ENCODE data around the gene RESP18.
"Not testable (repeated sequence)": the region's sequence is repeated elsewhere in the genome, so short reads cannot be mapped to it uniquely, and the experiment has no call there.

The RESP18 gene

DNA sequence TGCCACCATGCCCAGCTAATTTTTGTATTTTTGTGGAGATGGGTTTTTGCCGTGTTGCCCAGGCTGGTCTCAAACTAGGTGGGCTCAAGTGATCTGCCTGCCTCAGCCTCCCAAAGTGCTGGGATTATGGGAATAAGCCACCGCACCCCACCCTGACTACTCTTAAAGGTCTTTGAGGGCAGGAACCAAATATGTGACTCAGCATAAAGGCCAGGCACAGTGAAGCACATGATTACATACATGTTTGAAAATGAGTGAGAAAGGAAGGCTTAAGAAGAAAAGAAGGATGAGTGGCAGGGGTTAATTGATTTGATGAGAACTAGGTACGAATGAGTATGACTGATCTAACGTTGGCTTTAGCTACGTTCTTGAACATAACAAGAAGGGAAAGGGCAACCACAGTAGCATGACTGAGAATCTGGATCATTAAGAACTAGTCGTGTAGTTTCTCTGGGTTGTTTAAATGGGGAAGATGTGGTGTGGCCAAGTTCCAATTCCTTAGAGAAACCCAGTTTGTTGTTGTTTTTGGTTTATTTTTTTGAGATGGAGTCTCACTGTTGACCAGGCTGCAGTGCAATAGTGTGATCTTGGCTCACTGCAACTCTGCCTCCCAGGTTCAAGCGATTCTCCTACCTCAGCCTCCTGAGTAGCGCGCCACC lies 6.8 kb downstream of the RESP18 start:
- no peak overlapping the region for H3K4me3 ChIP-seq (ENCODE audit: low read depth, low read length)

DNA sequence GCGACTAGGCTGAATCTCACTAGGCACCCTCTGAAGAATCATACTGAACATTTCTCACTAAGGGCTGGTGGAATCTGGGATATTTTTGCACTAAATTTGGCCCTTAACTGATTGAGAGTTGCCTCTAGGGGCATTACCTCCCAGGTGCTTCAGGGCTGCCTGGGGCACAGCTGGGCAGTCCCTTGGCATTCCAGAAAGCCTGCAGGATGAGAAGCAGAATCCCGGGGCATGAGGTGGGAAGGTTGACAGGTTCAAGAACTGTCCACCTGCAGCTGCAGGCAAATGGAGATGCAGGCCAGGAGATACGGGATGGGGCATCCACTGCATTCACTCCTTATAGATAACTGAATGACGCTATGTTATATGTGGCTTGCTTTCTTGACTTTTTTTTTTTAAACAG lies 7.4 kb downstream of the RESP18 start:
- H3K4me3 ChIP-seq (ENCODE audit: low read depth, low read length) = no peak overlapping the region

GRCh38 chr2:219323434-219323833 lies 9.1 kb downstream of the RESP18 start:
- no peak overlapping the region for H3K4me3 ChIP-seq (ENCODE audit: low read depth, low read length)

GRCh38 chr2:219314804-219315468 lies 17.6 kb downstream of the RESP18 start:
- no peak overlapping the region for H3K4me3 ChIP-seq (ENCODE audit: low read depth, low read length)

GRCh38 chr2:219312683-219313263 lies 19.8 kb downstream of the RESP18 start:
- not testable (repeated sequence) for H3K4me3 ChIP-seq (ENCODE audit: low read depth, low read length)

- peak within 1 kb of the TSS; percentile 47 for H3K4me3 ChIP-seq (ENCODE audit: low read depth, low read length)
These were observed 23.3 kb downstream of the RESP18 start, which contains the start of gene PTPRN for GRCh38 chr2:219309278-219309677. TSS of gene PTPRN (minus strand) at chr2:219309401. CDS start at chr2:219309332, 69 bp downstream.

DNA sequence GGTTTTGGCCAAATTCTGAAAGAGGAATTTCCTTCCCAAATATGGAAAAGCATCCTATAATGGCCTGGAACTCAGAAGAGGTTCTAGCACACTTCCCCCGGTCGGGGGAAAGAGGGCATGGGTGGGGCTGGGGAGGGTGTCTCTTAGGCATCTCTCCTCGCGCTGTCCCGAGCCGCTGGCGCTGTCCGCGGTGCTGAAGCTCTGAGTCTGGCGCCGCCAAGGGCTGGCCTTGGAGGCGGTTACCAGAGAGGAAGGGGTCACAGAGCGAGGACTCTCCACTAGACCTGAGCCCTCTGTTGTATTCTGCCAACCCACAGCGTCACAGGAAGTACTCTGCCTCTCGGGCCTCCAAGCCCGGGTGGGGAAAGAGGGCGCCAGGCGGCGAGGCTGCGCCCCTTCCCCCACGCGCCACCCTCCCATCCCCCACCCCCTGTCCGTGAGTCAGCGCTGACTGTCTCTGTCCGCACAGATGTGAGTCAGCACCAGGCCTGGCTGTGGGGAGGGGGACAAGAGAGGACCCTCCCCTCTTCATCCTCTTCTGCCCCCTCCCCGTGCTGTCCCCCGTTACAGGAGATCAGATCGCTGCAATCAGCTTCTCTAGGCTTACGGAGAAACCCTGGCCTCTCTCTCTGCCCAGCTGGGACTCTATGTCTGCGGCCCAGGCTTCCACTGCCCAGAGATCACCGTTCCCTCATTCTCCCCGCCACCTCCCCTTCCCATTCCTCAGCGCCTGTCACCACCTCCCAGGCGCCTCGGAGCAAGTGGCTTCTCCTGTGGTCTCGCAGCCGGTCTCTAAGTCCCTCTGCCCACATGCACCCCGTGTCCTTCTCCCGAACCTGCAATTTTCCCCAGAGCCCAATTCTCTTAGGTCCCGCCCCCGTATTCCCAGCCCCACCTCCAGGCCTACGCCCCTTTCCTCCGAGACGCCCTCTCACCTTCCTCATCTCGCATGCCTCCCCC lies 24.1 kb downstream of the RESP18 start:
- H3K4me3 ChIP-seq (ENCODE audit: low read depth, low read length) = peak overlapping the region; percentile 47

GRCh38 chr2:219306047-219306446 lies 26.5 kb downstream of the RESP18 start:
- H3K4me3 ChIP-seq (ENCODE audit: low read depth, low read length) = no peak overlapping the region

DNA sequence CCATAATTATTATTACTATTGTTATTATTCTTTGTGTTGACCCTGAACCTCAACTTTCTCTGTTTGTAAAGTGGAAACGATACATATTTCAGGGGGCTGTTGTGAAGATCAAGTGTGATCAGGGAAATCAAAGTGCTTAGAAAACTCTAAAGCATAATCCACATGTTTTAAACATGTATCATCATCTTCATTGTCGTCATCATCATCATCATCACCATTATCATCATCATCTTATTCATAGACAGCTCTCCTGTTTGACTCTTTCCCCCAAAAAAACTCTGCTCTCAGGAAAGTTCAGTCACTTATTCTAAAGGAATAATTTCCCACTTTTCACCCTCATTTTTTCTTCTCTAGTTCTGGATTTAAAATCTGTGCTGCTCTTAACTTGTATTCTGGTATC lies 28.3 kb downstream of the RESP18 start:
- H3K4me3 ChIP-seq (ENCODE audit: low read depth, low read length) = no peak overlapping the region

DNA sequence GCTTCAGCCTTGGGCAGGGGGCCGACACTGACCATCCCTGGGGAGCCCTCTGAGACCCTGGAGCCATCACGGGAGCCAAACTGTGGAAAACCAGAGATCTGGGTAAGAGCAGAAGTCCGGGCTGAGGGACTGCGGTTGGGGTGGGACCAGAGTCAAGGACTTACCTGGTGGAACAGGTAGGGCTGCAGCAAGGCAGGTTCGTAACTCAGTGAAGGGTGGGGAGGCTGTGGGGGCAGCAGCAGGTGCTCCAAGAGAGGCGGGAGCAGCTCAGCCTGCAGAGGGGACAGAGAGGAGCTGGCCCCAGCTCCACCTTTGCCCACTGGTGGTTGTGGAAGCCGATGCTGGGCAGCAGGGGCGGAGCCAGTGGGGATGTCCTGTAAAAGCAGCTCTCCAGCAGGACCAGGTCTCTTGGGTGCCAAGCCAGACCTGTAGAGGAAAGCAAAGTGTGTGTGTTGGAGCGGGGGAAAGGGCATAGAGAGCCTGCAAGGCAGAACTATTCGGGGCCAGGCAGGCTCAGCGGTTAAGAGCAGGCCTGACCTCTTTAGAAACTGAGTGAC lies 30.1 kb downstream of the RESP18 start:
- no peak overlapping the region for H3K4me3 ChIP-seq (ENCODE audit: low read depth, low read length)

GRCh38 chr2:219300022-219300421 lies 32.5 kb downstream of the RESP18 start:
- no peak overlapping the region for H3K4me3 ChIP-seq (ENCODE audit: low read depth, low read length)

GRCh38 chr2:219299372-219299760 lies 33.2 kb downstream of the RESP18 start:
- no peak overlapping the region for H3K4me3 ChIP-seq (ENCODE audit: low read depth, low read length)

DNA sequence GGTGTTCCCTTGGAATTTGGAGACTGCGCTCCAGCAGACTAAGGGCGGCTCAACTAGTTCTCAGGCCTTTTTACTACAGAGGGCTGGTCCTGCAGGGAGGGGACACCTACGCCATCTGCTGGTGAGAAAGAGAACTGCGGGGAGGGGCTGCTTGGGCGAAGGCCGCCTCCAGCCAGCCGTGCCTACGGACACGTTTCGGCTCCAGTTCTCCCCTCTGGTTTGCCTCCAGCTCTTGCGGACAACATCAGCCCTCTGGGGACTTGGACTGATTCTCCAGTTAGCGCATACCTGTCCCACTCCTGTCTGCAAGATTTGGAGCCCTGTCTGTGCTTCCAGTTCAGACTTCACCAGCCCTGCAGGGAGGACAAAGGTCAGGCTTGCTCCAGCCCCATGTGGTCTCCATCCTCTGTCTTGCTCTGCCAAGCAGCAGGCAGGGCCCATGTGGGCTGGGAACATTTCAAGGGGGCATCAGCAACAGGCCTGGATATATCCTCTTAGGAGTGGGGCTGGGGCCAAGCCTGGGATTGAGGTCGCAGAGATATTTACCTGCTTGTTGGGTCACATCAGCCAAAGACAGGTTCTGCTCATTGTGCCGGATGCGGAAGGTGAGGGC lies 33.7 kb downstream of the RESP18 start:
- no peak overlapping the region for H3K4me3 ChIP-seq (ENCODE audit: low read depth, low read length)

DNA sequence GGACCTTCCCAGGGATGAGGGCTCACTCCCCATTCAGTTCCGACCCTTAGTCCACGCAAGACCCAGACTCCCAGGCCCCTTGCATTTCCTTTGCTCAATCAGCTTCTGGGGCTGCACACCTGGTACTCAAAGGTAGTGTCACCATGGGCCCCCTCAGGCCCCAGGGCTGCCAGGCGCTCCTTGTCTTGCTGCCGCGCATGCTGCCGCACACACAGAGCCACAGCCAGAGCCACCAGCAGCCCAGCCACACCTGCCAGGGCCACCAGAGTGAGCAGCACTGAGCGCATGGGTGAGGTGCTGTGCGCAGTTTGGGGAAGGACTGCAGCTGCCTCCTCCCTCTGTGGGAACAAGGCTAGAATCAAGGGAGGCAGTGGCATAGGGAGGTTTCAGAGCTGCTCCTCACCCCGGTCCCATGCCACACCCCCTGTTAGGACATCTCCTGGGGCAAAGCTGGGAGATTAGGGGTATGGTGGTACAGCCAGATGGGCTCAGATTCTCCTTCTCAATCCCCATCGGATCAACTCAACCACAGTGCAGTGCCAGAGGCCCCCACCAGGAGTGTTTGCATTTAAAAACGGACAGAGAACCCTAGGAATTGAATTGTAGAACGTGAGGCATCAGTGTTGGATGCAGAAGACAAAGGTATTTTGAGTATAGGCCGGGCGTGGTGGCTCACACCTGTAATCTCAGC lies 34.6 kb downstream of the RESP18 start:
- H3K4me3 ChIP-seq (ENCODE audit: low read depth, low read length) = no peak overlapping the region

DNA sequence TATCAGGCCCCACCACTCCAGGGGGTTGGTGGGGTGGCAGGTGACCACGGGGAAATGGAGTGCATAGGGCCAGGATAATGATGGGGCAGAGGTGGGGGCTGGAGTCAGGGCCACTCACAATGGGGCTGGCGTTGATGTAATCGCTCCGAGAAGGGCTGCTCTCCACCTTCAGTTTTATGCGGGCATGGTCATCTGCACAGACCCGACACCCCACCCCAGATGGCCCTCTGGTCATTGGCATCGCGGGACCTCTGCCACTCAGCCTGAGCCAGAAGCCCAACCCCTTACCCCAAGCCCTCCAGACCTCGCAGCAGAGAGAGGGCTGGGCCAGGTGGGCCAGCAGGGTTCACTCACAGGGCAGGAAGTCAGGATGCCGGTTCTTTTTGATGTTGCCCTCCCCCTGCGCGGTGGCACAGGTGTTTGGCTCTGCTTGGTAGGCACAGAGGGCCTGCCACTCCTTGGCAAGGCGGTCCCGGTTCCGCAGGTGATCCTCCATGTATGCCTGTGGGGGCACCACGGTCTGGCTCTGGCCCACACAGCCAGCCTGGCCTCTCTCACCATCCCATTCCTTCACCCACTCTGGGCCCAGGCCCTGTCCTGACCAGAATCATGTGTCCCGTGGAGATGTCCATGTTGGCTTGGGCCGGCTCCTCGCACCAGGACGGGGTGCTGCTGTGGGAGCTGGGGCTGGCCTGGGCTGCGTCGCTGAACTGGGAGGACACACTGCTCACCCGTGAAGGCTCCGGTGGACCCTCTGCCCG lies 35.7 kb downstream of the RESP18 start:
- no peak overlapping the region for H3K4me3 ChIP-seq (ENCODE audit: low read depth, low read length)

- no peak overlapping the region for H3K4me3 ChIP-seq (ENCODE audit: low read depth, low read length)
These were observed 36.4 kb downstream of the RESP18 start for GRCh38 chr2:219296142-219296541.

- peak overlapping the region; percentile 81 for H3K4me3 ChIP-seq (ENCODE audit: low read depth, low read length)
These were observed 37.9 kb downstream of the RESP18 start for GRCh38 chr2:219294356-219295351.

DNA sequence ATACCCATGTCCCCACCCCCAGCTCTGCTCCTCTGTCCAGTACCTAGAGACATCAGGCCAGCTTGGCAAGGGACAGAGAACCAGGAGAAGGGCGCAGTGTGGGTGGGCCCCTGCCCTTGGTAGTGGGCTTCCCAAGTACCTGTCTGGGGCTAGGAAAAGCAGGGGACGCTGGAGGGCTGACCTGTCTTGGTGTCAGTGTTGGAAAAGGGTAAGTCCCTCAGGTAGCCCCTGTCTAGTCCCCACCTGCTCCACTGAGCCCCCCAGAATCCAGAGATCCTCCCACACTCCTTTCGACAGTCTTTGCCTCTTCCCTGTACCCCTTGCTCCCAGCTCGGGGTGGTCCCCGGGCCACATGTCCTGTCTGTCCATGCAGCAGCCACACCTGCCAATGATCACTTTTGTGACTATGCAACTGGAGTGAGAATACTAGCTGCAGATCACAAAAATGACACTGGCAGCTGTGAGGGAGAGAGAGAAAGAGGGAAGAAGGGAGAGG lies 38.8 kb downstream of the RESP18 start:
- no peak overlapping the region for H3K4me3 ChIP-seq (ENCODE audit: low read depth, low read length)
